Tibial nerve (tissue), 4 donors: Measurements from ENCODE around the gene CALY.

Source experiments
- EP300 ChIP-seq, 2 donors: sonication (generic); formaldehyde crosslinking; IDR thresholded peaks; one replicate each; pipeline ENCODE4 v1.6.1; 2017; ENCODE audit warnings: antibody characterized with exemption in 2 of 2, mild to moderate bottlenecking in 1 of 2
- POLR2A ChIP-seq, 2 donors: fragments of 450-650 bp; IDR thresholded peaks; one replicate each; pipeline ENCODE4 v1.6.1; 2017; ENCODE audit warnings: antibody characterized with exemption in 2 of 2, mild to moderate bottlenecking in 2 of 2, moderate library complexity in 2 of 2
- TF ChIP-seq, protein P1 (sequence below), 5 experiments: fragments of 200-600 bp in 3 of 5; fragments of 450-650 bp in 2 of 5; sonication (generic) in 3 of 5; IDR thresholded peaks; one replicate each; pipeline ENCODE4 v1.5.1; 2016 to 2019; ENCODE audit warnings: antibody characterized with exemption in 5 of 5, mild to moderate bottlenecking in 3 of 5, moderate library complexity in 2 of 5

GRCh38 chr10:133361227-133361626, 24.5 kb upstream of the CALY start:
- no peak for TF ChIP-seq POLR2A (IDR thresholded peaks at IDR 0.05)
- TF ChIP-seq, protein P1, sequence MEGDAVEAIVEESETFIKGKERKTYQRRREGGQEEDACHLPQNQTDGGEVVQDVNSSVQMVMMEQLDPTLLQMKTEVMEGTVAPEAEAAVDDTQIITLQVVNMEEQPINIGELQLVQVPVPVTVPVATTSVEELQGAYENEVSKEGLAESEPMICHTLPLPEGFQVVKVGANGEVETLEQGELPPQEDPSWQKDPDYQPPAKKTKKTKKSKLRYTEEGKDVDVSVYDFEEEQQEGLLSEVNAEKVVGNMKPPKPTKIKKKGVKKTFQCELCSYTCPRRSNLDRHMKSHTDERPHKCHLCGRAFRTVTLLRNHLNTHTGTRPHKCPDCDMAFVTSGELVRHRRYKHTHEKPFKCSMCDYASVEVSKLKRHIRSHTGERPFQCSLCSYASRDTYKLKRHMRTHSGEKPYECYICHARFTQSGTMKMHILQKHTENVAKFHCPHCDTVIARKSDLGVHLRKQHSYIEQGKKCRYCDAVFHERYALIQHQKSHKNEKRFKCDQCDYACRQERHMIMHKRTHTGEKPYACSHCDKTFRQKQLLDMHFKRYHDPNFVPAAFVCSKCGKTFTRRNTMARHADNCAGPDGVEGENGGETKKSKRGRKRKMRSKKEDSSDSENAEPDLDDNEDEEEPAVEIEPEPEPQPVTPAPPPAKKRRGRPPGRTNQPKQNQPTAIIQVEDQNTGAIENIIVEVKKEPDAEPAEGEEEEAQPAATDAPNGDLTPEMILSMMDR (IDR thresholded peaks at IDR 0.05) = no peak
- no peak for TF ChIP-seq EP300 (IDR thresholded peaks at IDR 0.05)
